Large intestine (tissue), 3 donors: Measurements from ENCODE around the gene TMPRSS4. TPM values are rescaled to one million over a fixed set of nuclear protein-coding genes. Genes with fewer than 3 reads are reported as not detected.
A peak's percentile ranks its signal among the peaks of the same experiment; 100 is the strongest.

Experiments
- DNase-seq, 2 donors: peaks; one replicate each; pipeline versions ENCODE4 v3.0.0 to v3.0.0-alpha.2; 2013
- H3K27ac ChIP-seq: one replicate; pipeline ENCODE4 v1.5.1; 2013; ENCODE audit warnings: low read length
- H3K27me3 ChIP-seq: 2 replicates; pipeline ENCODE4 v1.6.1; 2013; ENCODE audit warnings: low read length; ENCODE audit not compliant: control insufficient read depth, insufficient read depth
- H3K36me3 ChIP-seq: 2 replicates; pipeline ENCODE4 v1.6.1; 2013; ENCODE audit warnings: low read length; ENCODE audit not compliant: control insufficient read depth, insufficient read depth
- H3K4me1 ChIP-seq: one replicate; pipeline ENCODE4 v1.6.1; 2013; ENCODE audit warnings: low read length; ENCODE audit not compliant: control insufficient read depth, insufficient read depth
- H3K4me3 ChIP-seq: one replicate; pipeline ENCODE4 v1.5.1; 2013; ENCODE audit warnings: low read length
- H3K9me3 ChIP-seq: one replicate; pipeline ENCODE4 v1.6.1; 2013; ENCODE audit warnings: mild to moderate bottlenecking, low read depth, low read length, moderate library complexity; ENCODE audit not compliant: control insufficient read depth
- WGBS: methylation state at CpG from one replicate; pipeline ENCODE4 v1.1.5; 2013; ENCODE audit warnings: low lambda C conversion rate; ENCODE audit not compliant: insufficient coverage; 5-methylcytosine and 5-hydroxymethylcytosine counted together
- polyA plus RNA-seq: library from polyadenylated mRNA; unstranded; fragments of 120-200 nt; gene quantifications from one replicate; pipeline ENCODE4 v1.2.1, GENCODE V29; 2013

TMPRSS4 gene
- polyA plus RNA-seq, 1 donor: 62.6 TPM

GRCh38 chr11:118104491-118104890 is 27.6 kb downstream of the TMPRSS4 start:
- Histone ChIP-seq H3K9me3 (no peaks in the 10 kb centered on the region), H3K4me3 (no peak overlapping the region), H3K27ac (peak overlapping the region; percentile 49), H3K27me3 (no peaks in the 10 kb centered on the region), H3K36me3 (peaks cover 33% of the 10 kb centered on the region), H3K4me1 (no peaks in the 10 kb centered on the region)
- DNase-seq: no peak
- no CpG with 5 or more reads among the region's 6 CpGs for WGBS

DNA sequence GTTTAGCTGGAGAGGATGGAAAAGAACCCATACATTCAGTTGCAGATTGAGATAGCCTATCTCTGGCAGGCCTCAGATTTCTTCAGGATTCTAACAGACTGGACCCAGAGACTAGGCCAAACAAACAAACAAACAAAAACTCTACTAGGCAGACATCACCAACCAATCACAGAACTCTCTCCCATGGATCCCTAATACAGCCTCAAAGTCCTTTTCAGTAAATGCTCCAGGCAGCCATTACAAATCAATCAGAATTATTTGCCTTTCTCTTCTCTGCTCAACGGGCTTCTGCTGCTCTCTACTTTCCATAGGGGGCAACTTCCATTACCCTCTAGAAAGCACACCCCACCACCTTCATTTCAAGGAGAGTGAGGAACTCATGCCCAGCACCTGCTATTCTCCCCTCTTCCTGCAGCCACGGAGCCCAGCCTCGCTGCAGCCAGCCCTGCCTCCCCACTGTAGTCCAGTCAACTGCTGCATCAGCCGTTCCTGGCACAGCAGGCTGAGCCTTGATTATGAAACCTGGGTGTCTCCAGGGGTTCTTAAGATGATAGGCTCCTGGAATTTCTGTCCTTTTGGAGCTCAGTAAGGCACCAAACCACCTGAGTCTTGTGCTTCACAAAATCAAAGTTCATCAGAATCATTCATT is 28.9 kb downstream of the TMPRSS4 start:
- H3K4me3 ChIP-seq: no peak overlapping the region
- no peaks in the 10 kb centered on the region for H3K9me3 ChIP-seq
- H3K36me3 ChIP-seq: peaks cover 34% of the 10 kb centered on the region
- peak; percentile 42 to 43 for DNase-seq
- no peaks in the 10 kb centered on the region for H3K27me3 ChIP-seq
- H3K27ac ChIP-seq: peak overlapping the region; percentile 45
- WGBS: no CpG with 5 or more reads among the region's 4 CpGs
- H3K4me1 ChIP-seq: peaks cover 2% of the 10 kb centered on the region

DNA sequence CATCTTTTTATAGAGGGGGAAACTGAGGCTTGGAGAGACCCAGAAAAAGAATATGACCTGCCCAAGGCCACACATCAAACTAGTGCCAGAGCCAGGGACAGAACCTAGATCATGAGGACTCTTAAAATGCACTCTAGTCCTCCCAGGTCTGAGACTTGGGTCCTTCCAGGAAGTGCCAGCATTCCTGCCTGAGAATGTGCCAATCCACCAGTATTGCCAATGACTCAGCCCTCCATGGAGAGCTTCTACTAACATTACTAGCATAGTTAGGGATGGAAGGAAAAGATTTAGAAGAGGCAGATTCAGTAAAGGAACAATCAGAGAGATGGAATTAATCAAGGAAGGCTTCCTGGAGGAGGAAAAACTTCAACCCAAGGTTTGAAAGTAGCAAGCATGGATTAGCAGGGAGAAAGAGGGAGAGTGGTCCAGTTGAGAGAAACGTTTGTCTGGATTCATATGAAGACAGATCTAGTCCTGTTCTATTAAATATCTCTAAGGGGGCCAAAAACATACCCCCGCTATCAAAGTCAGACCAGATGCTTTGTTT is 30.0 kb downstream of the TMPRSS4 start:
- no CpG with 5 or more reads among the region's 2 CpGs for WGBS
- Histone ChIP-seq H3K27ac (no peak overlapping the region), H3K27me3 (no peaks in the 10 kb centered on the region), H3K36me3 (peaks cover 38% of the 10 kb centered on the region), H3K4me1 (peaks cover 11% of the 10 kb centered on the region), H3K9me3 (no peaks in the 10 kb centered on the region), H3K4me3 (no peak overlapping the region)
- no peak for DNase-seq

DNA sequence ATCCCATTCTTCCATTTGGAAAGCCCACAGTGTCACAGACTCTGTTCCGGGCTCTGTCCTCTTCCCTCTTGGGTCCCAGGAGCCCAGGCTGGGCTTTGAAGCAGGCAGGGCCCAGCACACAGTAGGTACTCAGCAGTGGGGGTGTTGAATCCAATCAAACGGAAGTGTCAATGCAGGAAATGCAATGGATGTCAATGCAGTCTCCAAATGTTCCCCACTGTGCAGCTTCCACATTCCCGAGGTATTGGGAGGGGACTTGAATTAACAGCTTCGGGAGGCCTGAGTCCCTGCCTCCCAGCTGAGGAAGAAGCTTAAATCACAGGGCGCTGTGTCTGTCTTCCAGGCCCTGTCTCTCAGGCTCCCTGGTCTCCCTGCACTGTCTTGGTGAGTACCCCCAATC is 31.6 kb downstream of the TMPRSS4 start:
- peaks cover 11% of the 10 kb centered on the region for H3K4me1 ChIP-seq
- DNase-seq: no peak
- H3K36me3 ChIP-seq: peaks cover 46% of the 10 kb centered on the region
- no peak overlapping the region for H3K27ac ChIP-seq
- WGBS: no CpG with 5 or more reads among the region's 5 CpGs
- no peaks in the 10 kb centered on the region for H3K27me3 ChIP-seq
- no peak overlapping the region for H3K4me3 ChIP-seq
- no peaks in the 10 kb centered on the region for H3K9me3 ChIP-seq

DNA sequence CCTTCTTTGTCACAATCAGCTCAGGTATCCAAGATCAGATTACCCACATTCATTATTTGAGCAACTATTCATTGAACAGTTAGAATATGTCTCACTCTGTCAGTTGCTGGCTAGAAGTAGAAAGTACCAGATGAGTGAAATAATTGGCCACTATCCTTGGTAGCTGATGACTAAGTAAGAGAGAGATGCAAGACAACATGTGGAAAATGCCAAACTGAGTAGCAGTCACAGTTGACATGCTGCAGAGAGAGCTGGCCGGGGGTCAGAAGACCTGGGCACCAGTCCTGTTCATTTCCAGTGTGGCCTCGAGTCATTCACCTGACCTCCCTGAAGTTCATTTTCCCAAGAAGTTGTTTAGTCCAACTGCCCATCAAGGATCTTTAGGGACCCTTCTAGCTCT is 32.4 kb downstream of the TMPRSS4 start:
- Histone ChIP-seq H3K36me3 (peaks cover 51% of the 10 kb centered on the region), H3K9me3 (no peaks in the 10 kb centered on the region), H3K4me1 (peaks cover 11% of the 10 kb centered on the region), H3K4me3 (no peak overlapping the region), H3K27me3 (no peaks in the 10 kb centered on the region), H3K27ac (no peak overlapping the region)
- DNase-seq: no peak
- WGBS: no CpG with 5 or more reads among the region's 2 CpGs

DNA sequence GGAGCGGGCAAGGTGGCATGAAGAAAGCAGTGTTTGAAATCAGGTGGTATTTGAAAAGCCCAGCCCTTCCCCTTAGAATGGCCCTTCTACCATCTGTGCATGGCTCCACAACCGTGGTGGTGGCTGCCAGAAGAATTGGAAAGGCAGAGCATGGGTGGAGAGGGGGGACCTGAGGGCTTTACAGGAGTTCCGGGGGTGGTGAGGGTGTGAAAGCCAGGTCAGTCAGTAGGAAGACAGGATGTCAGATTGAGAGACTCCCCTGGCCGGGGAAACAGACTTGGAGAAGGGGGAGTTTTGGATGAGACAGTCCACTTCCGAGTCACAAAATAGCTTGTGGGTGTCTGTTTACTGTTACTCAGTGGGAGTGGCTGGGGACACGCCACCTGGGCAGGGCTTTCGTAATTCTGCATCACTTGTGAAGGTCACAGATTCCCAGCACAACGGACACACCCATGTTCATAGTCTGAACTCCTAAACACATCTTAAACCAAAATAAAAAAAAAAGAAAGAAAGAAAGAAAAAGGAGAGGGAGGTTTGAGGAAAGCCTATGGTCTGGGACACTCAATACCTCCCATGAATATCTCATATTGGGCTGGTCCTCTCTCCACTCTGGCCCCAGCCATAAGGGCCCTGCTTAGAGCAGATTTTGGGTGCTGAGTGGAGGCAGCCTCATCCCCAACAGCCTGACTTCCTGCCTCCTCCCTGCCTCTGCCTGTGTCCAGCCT is 34.3 kb downstream of the TMPRSS4 start:
- no CpG with 5 or more reads among the region's 8 CpGs for WGBS
- peak overlapping the region; percentile 52 for H3K27ac ChIP-seq

GRCh38 chr11:118111744-118112035 is 34.8 kb downstream of the TMPRSS4 start:
- no peak overlapping the region for H3K27ac ChIP-seq
- no CpG with 5 or more reads among the region's 6 CpGs for WGBS

More for the DNA sequence above, 34.3 kb downstream of the TMPRSS4 start:
- Histone ChIP-seq H3K4me1 (peaks cover 11% of the 10 kb centered on the region), H3K27me3 (no peaks in the 10 kb centered on the region), H3K4me3 (no peak overlapping the region), H3K9me3 (no peaks in the 10 kb centered on the region), H3K36me3 (peaks cover 60% of the 10 kb centered on the region)
- DNase-seq: peak; percentile 60 to 76

GRCh38 chr11:118112711-118113430 is 36.0 kb downstream of the TMPRSS4 start:
- Histone ChIP-seq H3K4me1 (peaks cover 11% of the 10 kb centered on the region), H3K4me3 (no peak overlapping the region), H3K9me3 (no peaks in the 10 kb centered on the region), H3K27me3 (no peaks in the 10 kb centered on the region), H3K27ac (no peak overlapping the region), H3K36me3 (peaks cover 63% of the 10 kb centered on the region)
- DNase-seq: no peak
- 83% methylated on average over 2 of the region's 11 CpGs for WGBS

More at GRCh38 chr11:118111744-118112035, 34.8 kb downstream of the TMPRSS4 start:
- Histone ChIP-seq H3K9me3 (no peaks in the 10 kb centered on the region), H3K4me1 (peaks cover 11% of the 10 kb centered on the region), H3K27me3 (no peaks in the 10 kb centered on the region), H3K4me3 (no peak overlapping the region), H3K36me3 (peaks cover 63% of the 10 kb centered on the region)
- no peak for DNase-seq

GRCh38 chr11:118114266-118114665 is 37.4 kb downstream of the TMPRSS4 start:
- no peaks in the 10 kb centered on the region for H3K9me3 ChIP-seq
- no peak for DNase-seq
- H3K36me3 ChIP-seq: peaks cover 59% of the 10 kb centered on the region
- no CpG with 5 or more reads among the region's 1 CpG for WGBS
- H3K4me1 ChIP-seq: peaks cover 11% of the 10 kb centered on the region
- H3K27me3 ChIP-seq: no peaks in the 10 kb centered on the region
- H3K4me3 ChIP-seq: no peak overlapping the region
- no peak overlapping the region for H3K27ac ChIP-seq

DNA sequence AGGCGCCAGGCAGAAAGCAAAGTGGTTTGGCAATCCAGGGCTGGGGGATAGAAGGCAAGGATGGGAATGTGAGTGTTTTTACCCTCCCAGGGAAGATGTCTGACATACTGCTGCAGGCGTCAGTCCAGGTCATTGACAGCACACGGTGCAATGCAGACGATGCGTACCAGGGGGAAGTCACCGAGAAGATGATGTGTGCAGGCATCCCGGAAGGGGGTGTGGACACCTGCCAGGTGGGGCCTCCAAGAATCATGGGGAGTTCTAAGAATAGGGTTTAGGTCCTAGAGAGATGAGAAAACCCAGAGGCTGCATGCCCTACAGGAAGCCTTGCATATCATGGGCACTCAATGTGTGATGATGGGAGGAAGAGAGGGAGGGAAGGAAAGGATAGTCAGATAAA is 38.2 kb downstream of the TMPRSS4 start:
- peaks cover 52% of the 10 kb centered on the region for H3K36me3 ChIP-seq
- WGBS: no CpG with 5 or more reads among the region's 7 CpGs

More for the DNA sequence above, 38.2 kb downstream of the TMPRSS4 start:
- no peaks in the 10 kb centered on the region for H3K9me3 ChIP-seq
- no peak for DNase-seq
- H3K27ac ChIP-seq: no peak overlapping the region
- H3K4me3 ChIP-seq: no peak overlapping the region
- H3K27me3 ChIP-seq: no peaks in the 10 kb centered on the region
- peaks cover 11% of the 10 kb centered on the region for H3K4me1 ChIP-seq
